Keratinocyte (primary cell): ENCODE data around the gene PTPA. TPM values are rescaled to one million over a fixed set of nuclear protein-coding genes. Genes with fewer than 3 reads are reported as not detected.

ENCODE experiments used
- DNase-seq: peaks from one replicate; pipeline ENCODE4 v3.0.0-alpha.2; 2011; ENCODE audit warnings: low read depth, missing footprints, low spot score
- FAIRE-seq: peaks from 2 replicates; lab custom pipeline; 2011; peaks lifted over from hg19 to GRCh38; lab: Jason Lieb, UNC
- H2AFZ ChIP-seq: 2 replicates; pipeline ENCODE4 v1.6.0; 2012; ENCODE audit warnings: low read length, control low read depth, inconsistent platforms; ENCODE audit not compliant: control insufficient read depth
- H3K27ac ChIP-seq: 2 replicates; pipeline ENCODE4 v1.5.1; 2011; ENCODE audit warnings: low read length; ENCODE audit not compliant: control insufficient read depth, insufficient read depth
- H3K27me3 ChIP-seq: 3 replicates; pipeline ENCODE4 v1.6.0; 2011; ENCODE audit warnings: low read length; ENCODE audit not compliant: control insufficient read depth, insufficient read depth; ENCODE audit errors: extremely low read depth
- H3K36me3 ChIP-seq, 2 experiments: 2 replicates in 1 of 2; 3 replicates in 1 of 2; pipeline ENCODE4 v1.5.1; 2011; ENCODE audit warnings: low read length in 2 of 2, mild to moderate bottlenecking in 1 of 2; ENCODE audit not compliant: control insufficient read depth in 2 of 2, insufficient read depth in 2 of 2; ENCODE audit errors: extremely low read depth in 1 of 2
- H3K4me1 ChIP-seq: 3 replicates; pipeline ENCODE4 v1.5.1; 2011; ENCODE audit warnings: low read length; ENCODE audit not compliant: control insufficient read depth, insufficient read depth; ENCODE audit errors: extremely low read depth
- H3K4me2 ChIP-seq: 3 replicates; pipeline ENCODE4 v1.6.0; 2011; ENCODE audit warnings: low read depth, low read length; ENCODE audit not compliant: control insufficient read depth, insufficient read depth; ENCODE audit errors: extremely low read depth
- H3K4me3 ChIP-seq, 3 experiments: fragments of 200-600 bp in 1 of 3; sonication (generic) in 1 of 3; 2 replicates in 2 of 3; 3 replicates in 1 of 3; pipeline ENCODE4 v1.5.1; 2011 to 2016; ENCODE audit warnings: low read length in 3 of 3, mild to moderate bottlenecking in 3 of 3, control low read depth in 2 of 3, inconsistent platforms in 1 of 3, low read depth in 1 of 3, mixed read lengths in 1 of 3, mixed run types in 1 of 3, moderate library complexity in 1 of 3; ENCODE audit not compliant: control insufficient read depth in 2 of 3, insufficient read depth in 2 of 3; ENCODE audit errors: extremely low read depth in 1 of 3
- H3K79me2 ChIP-seq: 2 replicates; pipeline ENCODE4 v1.6.0; 2012; ENCODE audit warnings: low read length; ENCODE audit not compliant: control insufficient read depth, insufficient read depth
- H3K9ac ChIP-seq: 3 replicates; pipeline ENCODE4 v1.6.0; 2011; ENCODE audit warnings: low read length; ENCODE audit not compliant: control insufficient read depth, insufficient read depth; ENCODE audit errors: extremely low read depth
- H3K9me1 ChIP-seq: 3 replicates; pipeline ENCODE4 v1.6.0; 2011; ENCODE audit warnings: low read length; ENCODE audit not compliant: control insufficient read depth, insufficient read depth; ENCODE audit errors: extremely low read depth
- H3K9me3 ChIP-seq: 2 replicates; pipeline ENCODE4 v1.5.1; 2012; ENCODE audit warnings: low read depth, low read length; ENCODE audit not compliant: control insufficient read depth
- H4K20me1 ChIP-seq: 3 replicates; pipeline ENCODE4 v1.6.0; 2011; ENCODE audit warnings: low read length; ENCODE audit not compliant: control insufficient read depth, insufficient read depth; ENCODE audit errors: extremely low read depth
- CTCF ChIP-seq, 3 experiments: IDR thresholded peaks in 1 of 3; conservative IDR thresholded peaks in 1 of 3; optimal IDR thresholded peaks in 1 of 3; 2 replicates in 2 of 3; 3 replicates in 1 of 3; pipeline versions ENCODE3 to v1.5.1; 2011; ENCODE audit warnings: low read length in 3 of 3, mild to moderate bottlenecking in 3 of 3, moderate library complexity in 2 of 3, control low read depth in 1 of 3, inconsistent platforms in 1 of 3; ENCODE audit not compliant: insufficient read depth in 2 of 3; ENCODE audit errors: extremely low read depth in 1 of 3
- EZH2 ChIP-seq: IDR thresholded peaks from one replicate; pipeline ENCODE4 v1.6.1; 2012; ENCODE audit warnings: inconsistent platforms, mild to moderate bottlenecking, low read length, moderate library complexity
- dilution Hi-C: fragments of 300-500 bp; cut with MboI; formaldehyde crosslinking; loops from one replicate; pipeline ENCODE4 v1.7.0; 2020; ENCODE audit warnings: low sequenced_read_pairs; ENCODE audit not compliant: extremely low pct_ligation_motif_present
- polyA plus RNA-seq, 5 experiments: library from polyadenylated mRNA; depleted of rRNA in 3 of 5; stranded (reverse) in 3 of 5; stranded (forward) in 1 of 5; unstranded in 1 of 5; fragments of >200 nt; gene quantifications; 1 replicate in 1 of 5; 2 replicates in 3 of 5; 3 replicates in 1 of 5; pipeline versions ENCODE4 v1.2.1 to v1.2.3, GENCODE V29; 2011 to 2012; ENCODE audit warnings: missing spikeins in 2 of 5, low read depth in 1 of 5, low replicate concordance in 1 of 5

The PTPA gene
- polyA plus RNA-seq, 1 donor (not counting 4 experiments of a cell fraction or from before 2014, with no cell fraction given): 98.0 TPM

- H3K27ac ChIP-seq: no peak overlapping the region
- dilution Hi-C loops: loop anchor here (25.0 kb wide), 1 partner anchor 439 kb away; the partner anchor contains the start of gene C9orf50
Observed at GRCh38 chr9:129172816-129173215, 61.6 kb downstream of the PTPA start.

GRCh38 chr9:129173296-129174101, 62.3 kb downstream of the PTPA start:
- Histone ChIP-seq H3K27ac (peak overlapping the region; percentile 66), H3K9me1 (no peaks in the 10 kb centered on the region), H3K4me3 (peak overlapping the region; percentile 50 to 95 (median 69)), H4K20me1 (no peaks in the 10 kb centered on the region), H3K79me2 (peaks cover 16% of the 10 kb centered on the region), H2AFZ (peak overlapping the region; percentile 49), H3K9me3 (no peaks in the 10 kb centered on the region), H3K36me3 (no peaks in the 10 kb centered on the region), H3K4me2 (peak overlapping the region; percentile 96), H3K9ac (peak overlapping the region; percentile 84), H3K27me3 (no peaks in the 10 kb centered on the region), H3K4me1 (peaks cover 25% of the 10 kb centered on the region)
- FAIRE-seq (no peak), DNase-seq (no peak)
- no peak for TF ChIP-seq EZH2
- no peak for TF ChIP-seq CTCF (optimal IDR thresholded peaks at IDR 0.05 in 1 of 3, IDR thresholded peaks at IDR 0.05 in 1 of 3, conservative IDR thresholded peaks at IDR 0.05 in 1 of 3; ENCODE audit: extremely low read depth in 1 of 3, insufficient read depth in 2 of 3, low read length in 3 of 3)
- dilution Hi-C loops: loop anchor here (25.0 kb wide), 1 partner anchor 439 kb away; the partner anchor contains the start of gene C9orf50

More at GRCh38 chr9:129172816-129173215, 61.6 kb downstream of the PTPA start:
- no peak overlapping the region for H3K4me3 ChIP-seq
- no peak overlapping the region for H3K9ac ChIP-seq
- TF ChIP-seq CTCF (optimal IDR thresholded peaks at IDR 0.05 in 1 of 3, IDR thresholded peaks at IDR 0.05 in 1 of 3, conservative IDR thresholded peaks at IDR 0.05 in 1 of 3; ENCODE audit: extremely low read depth in 1 of 3, insufficient read depth in 2 of 3, low read length in 3 of 3) (no peak), EZH2 (no peak)
- H2AFZ ChIP-seq: no peak overlapping the region
- DNase-seq (no peak), FAIRE-seq (no peak)
- no peak overlapping the region for H3K4me2 ChIP-seq
- H4K20me1 ChIP-seq: no peaks in the 10 kb centered on the region
- peaks cover 13% of the 10 kb centered on the region for H3K79me2 ChIP-seq
- H3K9me3 ChIP-seq: no peaks in the 10 kb centered on the region
- H3K9me1 ChIP-seq: no peaks in the 10 kb centered on the region
- H3K36me3 ChIP-seq: no peaks in the 10 kb centered on the region
- no peaks in the 10 kb centered on the region for H3K27me3 ChIP-seq
- H3K4me1 ChIP-seq: peaks cover 31% of the 10 kb centered on the region
